SK-N-SH treated with all-trans-retinoic acid at 6 μM for 48 hours (cell line): ENCODE measurements around the gene PPM1K.

Source experiments
- GLIS3 ChIP-seq: fragments of 250-450 bp; sonication (Bioruptor Pico); IDR thresholded peaks from 2 replicates; pipeline ENCODE4 v1.5.0; 2020; ENCODE audit warnings: mild to moderate bottlenecking, moderate library complexity
- ZFP30 ChIP-seq: fragments of 450-650 bp; formaldehyde crosslinking; IDR thresholded peaks from 2 replicates; pipeline ENCODE4 v1.5.0; 2022; ENCODE audit warnings: mild to moderate bottlenecking, moderate library complexity

DNA sequence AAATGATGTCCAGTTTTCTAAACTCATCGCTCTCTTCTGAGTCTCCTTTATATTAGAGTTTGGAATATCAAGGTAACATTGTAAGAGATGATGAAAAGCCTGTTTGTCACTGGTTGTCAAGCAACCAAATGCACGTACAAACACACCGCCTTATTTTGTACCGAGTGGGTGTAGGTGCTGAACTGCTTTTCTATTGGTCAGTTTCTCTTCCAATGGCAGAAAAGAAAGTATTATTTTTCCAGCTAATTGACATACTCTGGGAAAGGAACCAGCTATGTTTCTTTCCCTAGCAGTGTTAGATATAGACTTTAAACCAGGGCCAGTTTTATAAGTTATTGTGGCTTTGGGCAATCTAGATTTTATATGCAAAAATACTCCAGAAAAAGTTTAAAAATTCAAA lies 6.6 kb upstream of the PPM1K start:
- TF ChIP-seq GLIS3: no peak
- TF ChIP-seq ZFP30 (CRISPR knock-in tag): no peak
